Measurements from ENCODE around the gene FOXR1.

The FOXR1 gene

GRCh38 chr11:119006656-119007055, 35.1 kb downstream of the FOXR1 start:
- no peak overlapping the region for H4K8ac ChIP-seq (ENCODE audit: low read depth, low read length)
- no peak overlapping the region for H3K4ac ChIP-seq (ENCODE audit: low read depth, low read length)
- H2BK5ac ChIP-seq (ENCODE audit: low read length), result no peak overlapping the region
- peaks cover 1% of the 10 kb centered on the region for H3K79me1 ChIP-seq (ENCODE audit: low read length)
- no peak overlapping the region for H3K18ac ChIP-seq (ENCODE audit: low read length)
- H3K4me1 ChIP-seq (ENCODE audit: control insufficient read depth, low read depth, low read length), result no peaks in the 10 kb centered on the region
- H3K4me2 ChIP-seq (ENCODE audit: low read length), result no peak overlapping the region
- H3K23ac ChIP-seq (ENCODE audit: low read length), result no peak overlapping the region
- no peak for DNase-seq
- H4K5ac ChIP-seq (ENCODE audit: low read length), result no peak overlapping the region
- H2BK120ac ChIP-seq (ENCODE audit: low read depth, low read length), result no peak overlapping the region
- H2BK15ac ChIP-seq (replicated peaks; ENCODE audit: low read depth), result no peak overlapping the region
- no peaks in the 10 kb centered on the region for H3K27me3 ChIP-seq (ENCODE audit: insufficient read depth, low read length, poor library complexity)
- no peak overlapping the region for H3K56ac ChIP-seq (ENCODE audit: low read length)
- WGBS (ENCODE audit: extremely low coverage, insufficient coverage, low lambda C conversion rate), result no CpG with 5 or more reads among the region's 4 CpGs
- no peak overlapping the region for H3K27ac ChIP-seq (ENCODE audit: low read depth, low read length)
- no peaks in the 10 kb centered on the region for H3K79me2 ChIP-seq (ENCODE audit: control insufficient read depth, insufficient read depth, low read length)
- no peaks in the 10 kb centered on the region for H3K36me3 ChIP-seq (ENCODE audit: control insufficient read depth, insufficient read depth, low read length)
- no peak overlapping the region for H3K4me3 ChIP-seq (ENCODE audit: low read length)
- H3K9ac ChIP-seq (ENCODE audit: low read length), result no peak overlapping the region
- H2AK5ac ChIP-seq (ENCODE audit: low read length), result no peak overlapping the region

- H3K36me3 ChIP-seq (ENCODE audit: control insufficient read depth, insufficient read depth, low read length), result peaks cover 18% of the 10 kb centered on the region
- no peak overlapping the region for H3K56ac ChIP-seq (ENCODE audit: low read length)
Observed at GRCh38 chr11:119011476-119012053, 40.0 kb downstream of the FOXR1 start.

GRCh38 chr11:119012629-119013170, 41.1 kb downstream of the FOXR1 start:
- no peak overlapping the region for H4K5ac ChIP-seq (ENCODE audit: low read length)
- peaks cover 18% of the 10 kb centered on the region for H3K36me3 ChIP-seq (ENCODE audit: control insufficient read depth, insufficient read depth, low read length)
- no peak overlapping the region for H3K9ac ChIP-seq (ENCODE audit: low read length)

More at GRCh38 chr11:119011476-119012053, 40.0 kb downstream of the FOXR1 start:
- no peak overlapping the region for H2BK120ac ChIP-seq (ENCODE audit: low read depth, low read length)
- H3K27me3 ChIP-seq (ENCODE audit: insufficient read depth, low read length, poor library complexity), result no peaks in the 10 kb centered on the region
- H4K8ac ChIP-seq (ENCODE audit: low read depth, low read length), result no peak overlapping the region
- DNase-seq, result peak; percentile 47
- no CpG with 5 or more reads among the region's 6 CpGs for WGBS (ENCODE audit: extremely low coverage, insufficient coverage, low lambda C conversion rate)
- H3K23ac ChIP-seq (ENCODE audit: low read length), result no peak overlapping the region
- no peak overlapping the region for H2BK5ac ChIP-seq (ENCODE audit: low read length)
- H3K4me1 ChIP-seq (ENCODE audit: control insufficient read depth, low read depth, low read length), result no peaks in the 10 kb centered on the region
- no peak overlapping the region for H2AK5ac ChIP-seq (ENCODE audit: low read length)
- H3K4ac ChIP-seq (ENCODE audit: low read depth, low read length), result no peak overlapping the region
- no peak overlapping the region for H3K4me3 ChIP-seq (ENCODE audit: low read length)
- no peak overlapping the region for H3K4me2 ChIP-seq (ENCODE audit: low read length)
- H3K18ac ChIP-seq (ENCODE audit: low read length), result no peak overlapping the region
- no peak overlapping the region for H3K9ac ChIP-seq (ENCODE audit: low read length)
- H4K5ac ChIP-seq (ENCODE audit: low read length), result no peak overlapping the region
- no peak overlapping the region for H2BK15ac ChIP-seq (replicated peaks; ENCODE audit: low read depth)
- H3K27ac ChIP-seq (ENCODE audit: low read depth, low read length), result no peak overlapping the region
- H3K79me2 ChIP-seq (ENCODE audit: control insufficient read depth, insufficient read depth, low read length), result peaks cover 7% of the 10 kb centered on the region
- peaks cover 1% of the 10 kb centered on the region for H3K79me1 ChIP-seq (ENCODE audit: low read length)

DNA sequence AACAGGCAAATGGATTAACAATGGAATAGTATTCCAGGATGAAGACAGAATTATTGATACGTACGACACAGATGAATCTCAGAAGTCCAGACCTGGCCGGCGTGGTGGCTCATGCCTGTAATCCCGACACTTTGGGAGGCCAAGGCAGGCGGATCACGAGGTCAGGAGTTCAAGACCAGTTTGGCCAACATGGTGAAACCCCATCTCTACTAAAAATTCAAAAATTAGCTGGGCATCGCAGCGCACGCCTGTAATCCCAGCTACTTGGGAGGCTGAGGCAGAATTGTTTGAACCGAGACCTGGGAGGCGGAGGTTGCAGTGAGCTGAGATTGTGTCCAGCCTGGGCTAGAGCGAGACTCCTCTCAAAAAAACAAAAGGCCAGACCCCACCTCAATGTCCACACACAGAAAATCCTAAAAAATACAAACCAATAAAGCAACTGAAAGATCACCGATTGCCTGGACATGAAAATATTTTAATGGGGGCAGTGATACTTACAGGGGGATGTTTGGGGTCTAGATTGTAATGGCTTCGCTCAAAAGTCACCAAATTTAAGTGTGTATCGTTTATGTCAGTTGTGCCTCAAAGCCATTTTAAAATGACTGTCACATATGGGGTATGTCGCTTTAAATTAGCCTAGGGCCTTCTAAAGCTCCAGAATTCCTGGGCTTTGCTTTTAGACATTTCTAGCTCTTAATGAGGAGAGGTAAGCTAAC, 42.8 kb downstream of the FOXR1 start:
- H2BK120ac ChIP-seq (ENCODE audit: low read depth, low read length), result no peak overlapping the region

More at GRCh38 chr11:119012629-119013170, 41.1 kb downstream of the FOXR1 start:
- no peak overlapping the region for H3K56ac ChIP-seq (ENCODE audit: low read length)
- no peak overlapping the region for H3K18ac ChIP-seq (ENCODE audit: low read length)
- peaks cover 18% of the 10 kb centered on the region for H3K79me2 ChIP-seq (ENCODE audit: control insufficient read depth, insufficient read depth, low read length)
- H2BK15ac ChIP-seq (replicated peaks; ENCODE audit: low read depth), result no peak overlapping the region
- no CpG with 5 or more reads among the region's 3 CpGs for WGBS (ENCODE audit: extremely low coverage, insufficient coverage, low lambda C conversion rate)
- no peak for DNase-seq
- no peak overlapping the region for H2BK120ac ChIP-seq (ENCODE audit: low read depth, low read length)
- no peaks in the 10 kb centered on the region for H3K4me1 ChIP-seq (ENCODE audit: control insufficient read depth, low read depth, low read length)
- no peak overlapping the region for H3K4me3 ChIP-seq (ENCODE audit: low read length)
- H4K8ac ChIP-seq (ENCODE audit: low read depth, low read length), result no peak overlapping the region
- peaks cover 1% of the 10 kb centered on the region for H3K79me1 ChIP-seq (ENCODE audit: low read length)
- H2AK5ac ChIP-seq (ENCODE audit: low read length), result no peak overlapping the region
- H3K4ac ChIP-seq (ENCODE audit: low read depth, low read length), result no peak overlapping the region
- H3K27ac ChIP-seq (ENCODE audit: low read depth, low read length), result no peak overlapping the region
- H3K23ac ChIP-seq (ENCODE audit: low read length), result no peak overlapping the region
- no peaks in the 10 kb centered on the region for H3K27me3 ChIP-seq (ENCODE audit: insufficient read depth, low read length, poor library complexity)
- no peak overlapping the region for H2BK5ac ChIP-seq (ENCODE audit: low read length)
- no peak overlapping the region for H3K4me2 ChIP-seq (ENCODE audit: low read length)

GRCh38 chr11:119015054-119015611, 43.6 kb downstream of the FOXR1 start:
- Histone ChIP-seq H3K27me3 (ENCODE audit: insufficient read depth, low read length, poor library complexity) (no peaks in the 10 kb centered on the region), H3K56ac (ENCODE audit: low read length) (no peak overlapping the region), H3K27ac (ENCODE audit: low read depth, low read length) (no peak overlapping the region), H3K79me1 (ENCODE audit: low read length) (peaks cover 3% of the 10 kb centered on the region), H2BK120ac (ENCODE audit: low read depth, low read length) (no peak overlapping the region), H3K9ac (ENCODE audit: low read length) (no peak overlapping the region), H3K18ac (ENCODE audit: low read length) (no peak overlapping the region), H3K4me3 (ENCODE audit: low read length) (no peak overlapping the region), H4K5ac (ENCODE audit: low read length) (no peak overlapping the region), H3K4me2 (ENCODE audit: low read length) (no peak overlapping the region), H3K36me3 (ENCODE audit: control insufficient read depth, insufficient read depth, low read length) (peaks cover 18% of the 10 kb centered on the region), H2BK15ac (replicated peaks; ENCODE audit: low read depth) (no peak overlapping the region), H3K4me1 (ENCODE audit: control insufficient read depth, low read depth, low read length) (peaks cover 3% of the 10 kb centered on the region), H2BK5ac (ENCODE audit: low read length) (no peak overlapping the region), H3K4ac (ENCODE audit: low read depth, low read length) (no peak overlapping the region), H2AK5ac (ENCODE audit: low read length) (no peak overlapping the region), H3K79me2 (ENCODE audit: control insufficient read depth, insufficient read depth, low read length) (peaks cover 35% of the 10 kb centered on the region), H4K8ac (ENCODE audit: low read depth, low read length) (no peak overlapping the region), H3K23ac (ENCODE audit: low read length) (no peak overlapping the region)
- WGBS (ENCODE audit: extremely low coverage, insufficient coverage, low lambda C conversion rate), result no CpG with 5 or more reads among the region's 8 CpGs
- DNase-seq, result no peak

More for the DNA sequence above, 42.8 kb downstream of the FOXR1 start:
- DNase-seq, result no peak
- H3K36me3 ChIP-seq (ENCODE audit: control insufficient read depth, insufficient read depth, low read length), result peaks cover 18% of the 10 kb centered on the region
- no peak overlapping the region for H3K56ac ChIP-seq (ENCODE audit: low read length)
- no peak overlapping the region for H3K4me2 ChIP-seq (ENCODE audit: low read length)
- H3K79me1 ChIP-seq (ENCODE audit: low read length), result peaks cover 1% of the 10 kb centered on the region
- H2AK5ac ChIP-seq (ENCODE audit: low read length), result no peak overlapping the region
- H3K23ac ChIP-seq (ENCODE audit: low read length), result no peak overlapping the region
- no peak overlapping the region for H3K27ac ChIP-seq (ENCODE audit: low read depth, low read length)
- H2BK5ac ChIP-seq (ENCODE audit: low read length), result no peak overlapping the region
- peaks cover 29% of the 10 kb centered on the region for H3K79me2 ChIP-seq (ENCODE audit: control insufficient read depth, insufficient read depth, low read length)
- no peak overlapping the region for H4K8ac ChIP-seq (ENCODE audit: low read depth, low read length)
- no CpG with 5 or more reads among the region's 17 CpGs for WGBS (ENCODE audit: extremely low coverage, insufficient coverage, low lambda C conversion rate)
- no peaks in the 10 kb centered on the region for H3K4me1 ChIP-seq (ENCODE audit: control insufficient read depth, low read depth, low read length)
- H4K5ac ChIP-seq (ENCODE audit: low read length), result no peak overlapping the region
- H3K4ac ChIP-seq (ENCODE audit: low read depth, low read length), result no peak overlapping the region
- no peak overlapping the region for H3K18ac ChIP-seq (ENCODE audit: low read length)
- H3K4me3 ChIP-seq (ENCODE audit: low read length), result no peak overlapping the region
- H3K27me3 ChIP-seq (ENCODE audit: insufficient read depth, low read length, poor library complexity), result no peaks in the 10 kb centered on the region
- H2BK15ac ChIP-seq (replicated peaks; ENCODE audit: low read depth), result no peak overlapping the region
- H3K9ac ChIP-seq (ENCODE audit: low read length), result no peak overlapping the region

All from mesendoderm (in vitro differentiated cells).